HEK293 (cell line): ENCODE measurements around the gene MRTFB.

Experiments used
- CTCF ChIA-PET: fragments of 350-600 bp; formaldehyde crosslinking; extraction: SDS; loops from one replicate; lab custom pipeline; 2021; ENCODE audit warnings: antibody characterized with exemption; lab: Yijun Ruan, JAX
- POLR2A ChIA-PET: fragments of 300-600 bp; formaldehyde crosslinking; extraction: SDS; loops from one replicate; lab custom pipeline; 2020; ENCODE audit warnings: antibody characterized with exemption, inconsistent platforms; lab: Yijun Ruan, JAX
- H3K27ac ChIP-seq: fragments of 200-500 bp; sonication (Bioruptor generic); 2 replicates; pipeline ENCODE4 v1.5.1; 2014; ENCODE audit warnings: low read depth, low read length, control low read depth, inconsistent platforms; ENCODE audit errors: extremely low read depth
- H3K36me3 ChIP-seq, 2 experiments: fragments of 200-500 bp in 1 of 2; sonication (Bioruptor generic) in 1 of 2; 1 replicate in 1 of 2; 2 replicates in 1 of 2; pipeline ENCODE4 v1.5.1; 2014 to 2017; ENCODE audit warnings: inconsistent platforms in 2 of 2, low read length in 2 of 2; ENCODE audit not compliant: control insufficient read depth in 2 of 2, insufficient read depth in 1 of 2
- H3K4me1 ChIP-seq: fragments of 200-500 bp; sonication (Bioruptor generic); 2 replicates; pipeline ENCODE4 v1.5.1; 2014; ENCODE audit warnings: mild to moderate bottlenecking, low read length, inconsistent platforms; ENCODE audit not compliant: control insufficient read depth, insufficient read depth
- H3K4me3 ChIP-seq: 2 replicates; pipeline ENCODE4 v1.5.1; 2011; ENCODE audit warnings: low read depth, mild to moderate bottlenecking, control low read depth, low read length, moderate library complexity
- H3K9me3 ChIP-seq: fragments of 200-500 bp; sonication (Bioruptor generic); 2 replicates; pipeline ENCODE4 v1.5.1; 2014; ENCODE audit warnings: low read depth, low read length, inconsistent platforms; ENCODE audit not compliant: control insufficient read depth, insufficient read depth
- AEBP2 ChIP-seq: fragments of 450-650 bp; formaldehyde crosslinking; IDR thresholded peaks from 2 replicates; pipeline ENCODE4 v1.5.1; 2016; ENCODE audit warnings: missing biosample characterization, missing genetic modification characterization, borderline replicate concordance
- FEZF1 ChIP-seq: fragments of 450-650 bp; formaldehyde crosslinking; IDR thresholded peaks from 2 replicates; pipeline ENCODE4 v1.5.1; 2016; ENCODE audit warnings: missing biosample characterization, missing genetic modification characterization
- KLF8 ChIP-seq: fragments of 450-650 bp; formaldehyde crosslinking; IDR thresholded peaks from 2 replicates; pipeline ENCODE4 v1.5.1; 2016; ENCODE audit warnings: missing biosample characterization, missing genetic modification characterization
- MEIS1 ChIP-seq: sonication (generic); formaldehyde crosslinking; IDR thresholded peaks from 2 replicates; pipeline ENCODE4 v1.8.1; 2022; ENCODE audit warnings: missing genetic modification reagents, mild to moderate bottlenecking, borderline replicate concordance
- MYNN ChIP-seq: fragments of 450-650 bp; formaldehyde crosslinking; IDR thresholded peaks from 2 replicates; pipeline ENCODE4 v1.5.1; 2016; ENCODE audit warnings: missing biosample characterization, missing genetic modification characterization, borderline replicate concordance
- OVOL3 ChIP-seq: fragments of 450-650 bp; formaldehyde crosslinking; IDR thresholded peaks from 2 replicates; pipeline ENCODE4 v1.5.1; 2016; ENCODE audit warnings: missing biosample characterization, missing genetic modification characterization
- PATZ1 ChIP-seq: fragments of 450-650 bp; formaldehyde crosslinking; IDR thresholded peaks from 2 replicates; pipeline ENCODE4 v1.5.1; 2016; ENCODE audit warnings: missing biosample characterization, missing genetic modification characterization
- PRDM1 ChIP-seq: fragments of 450-650 bp; formaldehyde crosslinking; IDR thresholded peaks from 2 replicates; pipeline ENCODE4; 2016; ENCODE audit warnings: missing biosample characterization, missing genetic modification characterization
- ZBTB10 ChIP-seq: fragments of 450-650 bp; formaldehyde crosslinking; IDR thresholded peaks from 2 replicates; pipeline ENCODE4 v1.5.1; 2016; ENCODE audit warnings: missing biosample characterization, missing genetic modification characterization
- ZFHX2 ChIP-seq: fragments of 450-650 bp; formaldehyde crosslinking; conservative IDR thresholded peaks from 2 replicates; pipeline ENCODE4 v1.5.1; 2016; ENCODE audit warnings: missing biosample characterization, missing genetic modification characterization
- ZNF132 ChIP-seq: fragments of 450-650 bp; formaldehyde crosslinking; IDR thresholded peaks from 2 replicates; pipeline ENCODE4 v1.5.1; 2017; ENCODE audit warnings: missing biosample characterization, missing genetic modification characterization, borderline replicate concordance
- ZNF133 ChIP-seq: fragments of 450-650 bp; formaldehyde crosslinking; IDR thresholded peaks from 2 replicates; pipeline ENCODE4 v1.5.1; 2016; ENCODE audit warnings: missing biosample characterization, missing genetic modification characterization
- ZNF140 ChIP-seq: fragments of 450-650 bp; formaldehyde crosslinking; IDR thresholded peaks from 2 replicates; pipeline ENCODE4 v1.5.1; 2016; ENCODE audit warnings: missing biosample characterization, missing genetic modification characterization
- ZNF175 ChIP-seq: fragments of 450-650 bp; formaldehyde crosslinking; IDR thresholded peaks from 2 replicates; pipeline ENCODE4 v1.5.1; 2016; ENCODE audit warnings: missing biosample characterization, missing genetic modification characterization
- ZNF19 ChIP-seq: fragments of 450-650 bp; formaldehyde crosslinking; IDR thresholded peaks from 2 replicates; pipeline ENCODE4; 2016; ENCODE audit warnings: missing biosample characterization, missing genetic modification characterization, low read depth
- ZNF391 ChIP-seq: fragments of 450-650 bp; formaldehyde crosslinking; IDR thresholded peaks from 2 replicates; pipeline ENCODE4 v1.5.1; 2016; ENCODE audit warnings: low read depth, missing biosample characterization, missing genetic modification characterization, borderline replicate concordance
- ZNF449 ChIP-seq: fragments of 450-650 bp; formaldehyde crosslinking; IDR thresholded peaks from 2 replicates; pipeline ENCODE4 v1.5.1; 2017; ENCODE audit warnings: missing biosample characterization, mild to moderate bottlenecking, missing genetic modification characterization, moderate library complexity
- ZNF692 ChIP-seq: fragments of 450-650 bp; formaldehyde crosslinking; IDR thresholded peaks from 2 replicates; pipeline ENCODE4 v1.5.1; 2016; ENCODE audit warnings: missing biosample characterization, missing genetic modification characterization
- ZNF701 ChIP-seq: fragments of 450-650 bp; formaldehyde crosslinking; IDR thresholded peaks from 2 replicates; pipeline ENCODE4 v1.5.1; 2016; ENCODE audit warnings: missing biosample characterization, missing genetic modification characterization
- ZNF777 ChIP-seq: fragments of 450-650 bp; formaldehyde crosslinking; IDR thresholded peaks from 2 replicates; pipeline ENCODE4 v1.5.1; 2017; ENCODE audit warnings: missing biosample characterization, missing genetic modification characterization, borderline replicate concordance
- ZSCAN16 ChIP-seq: fragments of 450-650 bp; formaldehyde crosslinking; IDR thresholded peaks from 2 replicates; pipeline ENCODE4 v1.5.1; 2016; ENCODE audit warnings: missing biosample characterization, missing genetic modification characterization
- ZSCAN30 ChIP-seq: fragments of 450-650 bp; IDR thresholded peaks from 2 replicates; pipeline ENCODE4 v1.5.1; 2018; ENCODE audit warnings: missing biosample characterization, mild to moderate bottlenecking, missing genetic modification characterization, moderate library complexity

MRTFB gene

GRCh38 chr16:14041164-14041563, 30.0 kb upstream of the MRTFB start:
- Histone ChIP-seq H3K4me3 (no peak overlapping the region), H3K4me1 (no peaks in the 10 kb centered on the region), H3K27ac (no peak overlapping the region), H3K9me3 (no peaks in the 10 kb centered on the region), H3K36me3 (no peaks in the 10 kb centered on the region)
- TF ChIP-seq ZNF19 (tag by site-specific recombination) (no peak), KLF8 (no peak), ZNF449 (no peak), ZNF133 (tag by site-specific recombination) (no peak), ZNF692 (no peak)
- ChIA-PET CTCF (interaction anchor here (0.6 kb wide), 1 partner anchor 143 kb away, joined by 3 read pairs; no protein-coding TSS in a partner anchor), POLR2A (no interaction called here)

- Histone ChIP-seq H3K27ac (no peak overlapping the region), H3K4me3 (no peak overlapping the region), H3K36me3 (no peaks in the 10 kb centered on the region), H3K4me1 (no peaks in the 10 kb centered on the region), H3K9me3 (no peaks in the 10 kb centered on the region)
- POLR2A ChIA-PET: no interaction called here
- CTCF ChIA-PET: interaction anchor here (0.7 kb wide), 1 partner anchor 83 kb away, joined by 3 read pairs; no protein-coding TSS in a partner anchor
- no peak for TF ChIP-seq ZSCAN30 (tag by site-specific recombination)
- no peak for TF ChIP-seq MYNN
- TF ChIP-seq, all 188 proteins: peak for 0
Measured at GRCh38 chr16:14042706-14043105, 28.4 kb upstream of the MRTFB start.

- Histone ChIP-seq H3K4me3 (no peak overlapping the region), H3K27ac (no peak overlapping the region), H3K36me3 (no peaks in the 10 kb centered on the region), H3K9me3 (no peaks in the 10 kb centered on the region), H3K4me1 (no peaks in the 10 kb centered on the region)
- ChIA-PET POLR2A (interaction anchor here (0.6 kb wide), 1 partner anchor 21 kb away, joined by 3 read pairs; no protein-coding TSS in a partner anchor), CTCF (interaction anchor here (0.7 to 0.8 kb wide), 2 partner anchors 83 to 124 kb away, joined by 3 read pairs; no protein-coding TSS in a partner anchor)
- TF ChIP-seq AEBP2 (tag by site-specific recombination) (no peak), ZNF701 (no peak), PATZ1 (tag by site-specific recombination) (no peak), ZSCAN16 (tag by site-specific recombination) (no peak), ZFHX2 (tag by site-specific recombination) (no peak), ZNF132 (tag by site-specific recombination) (no peak), MEIS1 (CRISPR knock-in tag) (no peak), ZBTB10 (no peak), ZNF391 (tag by site-specific recombination) (no peak), ZNF140 (tag by site-specific recombination) (no peak), OVOL3 (tag by site-specific recombination) (no peak), FEZF1 (tag by site-specific recombination) (no peak), ZNF175 (tag by site-specific recombination) (no peak), ZNF777 (tag by site-specific recombination) (no peak), PRDM1 (tag by site-specific recombination) (no peak)
Measured at GRCh38 chr16:14043278-14043677, 27.8 kb upstream of the MRTFB start.
